ENCODE data around the gene CEP192.
"Not testable (repeated sequence)": the region's sequence is repeated elsewhere in the genome, so short reads cannot be mapped to it uniquely, and the experiment has no call there.

CEP192 gene

GRCh38 chr18:12990967-12991820 lies at the start of gene CEP192:
Gene CEP192, plus strand, starts transcription at chr18:12991362. Its CDS starts 8,063 bp downstream, at chr18:12999425.
- DNase-seq (ENCODE audit: low read depth in 1 of 2, low spot score in 1 of 2) = peak; percentile 91 to 94

- DNase-seq (ENCODE audit: low read depth in 1 of 2, low spot score in 1 of 2) = no peak
Observed at GRCh38 chr18:12943215-12943614, 47.9 kb upstream of the CEP192 start.

GRCh38 chr18:12944709-12945108 lies 46.5 kb upstream of the CEP192 start:
- DNase-seq (ENCODE audit: low read depth in 1 of 2, low spot score in 1 of 2) = no peak

GRCh38 chr18:12946549-12947284 lies 44.4 kb upstream of the CEP192 start:
- no peak for DNase-seq (ENCODE audit: low read depth in 1 of 2, low spot score in 1 of 2)

- DNase-seq (ENCODE audit: low read depth in 1 of 2, low spot score in 1 of 2) = peak; percentile 98
Observed at GRCh38 chr18:12947285-12948049, 43.7 kb upstream of the CEP192 start, which contains the start of gene SEH1L. Gene SEH1L, plus strand, starts transcription at chr18:12948011. Its CDS starts 111 bp downstream, at chr18:12948122.

- DNase-seq (ENCODE audit: low read depth in 1 of 2, low spot score in 1 of 2) = peak; percentile 97
Observed at GRCh38 chr18:12948050-12948804, 42.9 kb upstream of the CEP192 start.

GRCh38 chr18:12958478-12958877 lies 32.7 kb upstream of the CEP192 start:
- no peak for DNase-seq (ENCODE audit: low read depth in 1 of 2, low spot score in 1 of 2)

GRCh38 chr18:12960395-12960794 lies 30.8 kb upstream of the CEP192 start:
- no peak for DNase-seq (ENCODE audit: low read depth in 1 of 2, low spot score in 1 of 2)

- DNase-seq (ENCODE audit: low read depth in 1 of 2, low spot score in 1 of 2) = no peak
Observed at GRCh38 chr18:12960853-12961397, 30.2 kb upstream of the CEP192 start.

GRCh38 chr18:12963069-12963468 lies 28.1 kb upstream of the CEP192 start:
- DNase-seq (ENCODE audit: low read depth in 1 of 2, low spot score in 1 of 2) = no peak

GRCh38 chr18:12968115-12968514 lies 23.0 kb upstream of the CEP192 start:
- no peak for DNase-seq (ENCODE audit: low read depth in 1 of 2, low spot score in 1 of 2)

- no peak for DNase-seq (ENCODE audit: low read depth in 1 of 2, low spot score in 1 of 2)
Observed at GRCh38 chr18:12968619-12969018, 22.5 kb upstream of the CEP192 start.

- no peak for DNase-seq (ENCODE audit: low read depth in 1 of 2, low spot score in 1 of 2)
Observed at GRCh38 chr18:12973562-12974213, 17.5 kb upstream of the CEP192 start.

- no peak for DNase-seq (ENCODE audit: low read depth in 1 of 2, low spot score in 1 of 2)
Observed at GRCh38 chr18:12975488-12975887, 15.7 kb upstream of the CEP192 start.

- DNase-seq (ENCODE audit: low read depth in 1 of 2, low spot score in 1 of 2) = no peak
Observed at GRCh38 chr18:12976305-12976704, 14.9 kb upstream of the CEP192 start.

GRCh38 chr18:12980065-12980464 lies 11.1 kb upstream of the CEP192 start:
- DNase-seq (ENCODE audit: low read depth in 1 of 2, low spot score in 1 of 2) = not testable (repeated sequence)

GRCh38 chr18:12989397-12990122 lies 1.6 kb upstream of the CEP192 start:
- no peak for DNase-seq (ENCODE audit: low read depth in 1 of 2, low spot score in 1 of 2)

- no peak for DNase-seq (ENCODE audit: low read depth in 1 of 2, low spot score in 1 of 2)
Observed at GRCh38 chr18:12990123-12990475, 1.1 kb upstream of the CEP192 start.

GRCh38 chr18:12990641-12990966 lies 558 bp upstream of the CEP192 start:
- no peak for DNase-seq (ENCODE audit: low read depth in 1 of 2, low spot score in 1 of 2)

- DNase-seq (ENCODE audit: low read depth in 1 of 2, low spot score in 1 of 2) = no peak
Observed at GRCh38 chr18:12991821-12992179, 638 bp downstream of the CEP192 start.

Measured in activated T-helper 1 cell treated with anti-CD3 and anti-CD28 coated beads, Interleukin-2, amount 50 U/mL, for 16 hours (primary cell).